Measurements from ENCODE around the gene CEBPA.

The CEBPA gene

DNA sequence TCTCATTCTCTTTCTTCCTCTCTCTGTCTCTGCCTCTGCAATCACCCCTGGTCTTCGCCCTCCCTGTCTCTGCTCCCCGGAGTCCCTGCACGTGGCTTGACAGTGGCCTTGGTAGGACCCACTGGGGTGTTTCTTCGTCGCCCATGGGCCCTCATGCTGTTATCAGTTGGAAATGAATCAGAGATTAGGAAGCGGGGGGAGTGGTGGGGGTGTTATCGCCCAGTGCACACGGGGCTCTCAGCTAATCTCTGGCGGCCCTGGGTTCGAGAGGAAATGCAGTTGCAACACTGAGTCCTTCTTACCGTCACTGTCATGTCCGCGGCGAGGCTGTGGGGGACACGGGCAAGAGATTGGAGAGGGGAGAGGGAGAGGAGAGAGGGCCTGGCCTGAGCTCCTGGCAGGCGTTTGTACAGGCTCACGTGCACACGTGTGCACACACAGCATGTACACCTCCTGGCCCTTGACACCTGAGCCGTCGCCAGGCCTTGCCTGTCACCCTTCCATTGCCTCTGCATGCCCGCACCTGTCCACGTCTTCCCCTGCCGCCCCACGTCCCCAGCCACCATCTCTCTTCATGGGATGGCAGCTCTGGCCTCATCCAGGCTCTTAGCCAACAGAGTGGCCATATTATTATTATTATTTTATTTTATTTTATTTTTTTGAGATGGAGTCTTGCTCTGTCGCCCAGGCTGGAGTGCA, 38.9 kb downstream of the CEBPA start:
- Histone ChIP-seq H4K91ac (ENCODE audit: low read length) (no peak overlapping the region), H4K8ac (ENCODE audit: low read length) (no peak overlapping the region), H3K9me3 (ENCODE audit: control insufficient read depth, low read length) (no peaks in the 10 kb centered on the region), H3K36me3 (ENCODE audit: control insufficient read depth in 1 of 2, insufficient read depth in 2 of 2, low read depth in 1 of 2, low read length in 2 of 2) (no peaks in the 10 kb centered on the region), H3K79me1 (replicated peaks; ENCODE audit: low read length, poor library complexity, severe bottlenecking) (no peaks in the 10 kb centered on the region), H3K23ac (ENCODE audit: low read length in 2 of 2) (no peak overlapping the region), H2BK15ac (ENCODE audit: low read depth, poor library complexity, severe bottlenecking) (no peak overlapping the region), H3K9ac (ENCODE audit: low read length) (no peak overlapping the region), H2BK120ac (ENCODE audit: low read depth, low read length) (no peak overlapping the region), H3K27me3 (ENCODE audit: control insufficient read depth in 1 of 2, insufficient read depth in 1 of 2, low read length in 2 of 2) (peaks cover 0 to 12% of the 10 kb centered on the region in 2 experiments), H3K27ac (ENCODE audit: low read length, poor library complexity, severe bottlenecking) (no peak overlapping the region), H2BK5ac (ENCODE audit: low read depth, low read length, poor library complexity, severe bottlenecking) (no peak overlapping the region), H2AK5ac (ENCODE audit: low read length, severe bottlenecking) (no peak overlapping the region), H3K4me2 (ENCODE audit: low read length, poor library complexity, severe bottlenecking) (no peak overlapping the region), H3K14ac (ENCODE audit: low read length in 2 of 2) (no peak overlapping the region), H3K4me1 (ENCODE audit: control insufficient read depth, insufficient read depth, low read depth, low read length) (peaks cover 7% of the 10 kb centered on the region), H3K4ac (ENCODE audit: low read depth in 1 of 2, low read length in 2 of 2) (no peak overlapping the region), H3K4me3 (ENCODE audit: insufficient read depth in 1 of 2, low read depth in 1 of 2, low read length in 2 of 2) (no peak overlapping the region), H3K18ac (ENCODE audit: low read depth in 1 of 2, low read length in 2 of 2) (no peak overlapping the region), H2AFZ (ENCODE audit: low read depth, low read length) (no peak overlapping the region), H2BK12ac (ENCODE audit: low read length in 2 of 2) (no peak overlapping the region)
- DNase-seq: no peak
- 83% methylated on average over 23 of the region's 25 CpGs for WGBS

DNA sequence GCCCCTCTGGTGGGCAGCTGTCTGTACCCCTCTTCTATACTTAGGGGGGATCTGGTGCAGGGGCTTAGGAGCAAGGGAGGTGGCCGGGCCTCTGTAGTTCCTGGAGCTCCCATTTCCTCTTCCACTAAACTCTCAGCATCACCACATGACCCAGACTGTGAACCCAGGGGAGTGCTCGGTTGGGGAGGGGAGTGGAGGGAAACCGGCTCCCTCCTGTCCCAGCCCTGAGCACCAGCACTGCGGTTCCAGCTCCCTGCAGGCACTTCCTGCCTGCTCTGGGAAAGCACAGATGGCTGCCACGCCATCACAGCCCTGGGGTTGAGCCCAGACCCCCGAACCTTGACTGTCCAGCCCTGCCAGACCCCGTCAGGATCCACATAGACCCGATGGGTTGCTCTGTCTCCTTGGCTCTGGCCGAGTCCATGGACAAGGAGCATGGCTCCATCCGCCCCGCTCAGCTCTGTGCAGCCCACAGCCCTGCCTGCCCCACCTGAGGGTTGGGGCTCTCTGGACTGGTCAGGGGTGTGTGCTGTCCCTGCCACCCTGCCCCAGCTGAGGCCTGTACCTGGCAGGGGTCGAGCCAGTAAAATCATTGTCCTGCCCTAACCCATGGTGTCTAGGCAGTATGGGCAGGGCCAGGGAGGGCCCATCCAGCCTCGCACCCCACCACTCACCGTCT, 40.7 kb downstream of the CEBPA start:
- peaks cover 7% of the 10 kb centered on the region for H3K4me1 ChIP-seq (ENCODE audit: control insufficient read depth, insufficient read depth, low read depth, low read length)
- no peaks in the 10 kb centered on the region for H3K36me3 ChIP-seq (ENCODE audit: control insufficient read depth in 1 of 2, insufficient read depth in 2 of 2, low read depth in 1 of 2, low read length in 2 of 2)
- H3K79me1 ChIP-seq (replicated peaks; ENCODE audit: low read length, poor library complexity, severe bottlenecking): no peaks in the 10 kb centered on the region
- no peak overlapping the region for H2BK15ac ChIP-seq (ENCODE audit: low read depth, poor library complexity, severe bottlenecking)
- no peak overlapping the region for H3K4me3 ChIP-seq (ENCODE audit: insufficient read depth in 1 of 2, low read depth in 1 of 2, low read length in 2 of 2)
- H3K14ac ChIP-seq (ENCODE audit: low read length in 2 of 2): no peak overlapping the region
- no peak overlapping the region for H3K27ac ChIP-seq (ENCODE audit: low read length, poor library complexity, severe bottlenecking)
- H3K9me3 ChIP-seq (ENCODE audit: control insufficient read depth, low read length): peaks cover 5% of the 10 kb centered on the region
- no peak overlapping the region for H3K18ac ChIP-seq (ENCODE audit: low read depth in 1 of 2, low read length in 2 of 2)
- WGBS: 60% methylated on average over 13 of the region's 14 CpGs
- DNase-seq: no peak
- no peak overlapping the region for H4K8ac ChIP-seq (ENCODE audit: low read length)
- no peak overlapping the region for H2BK120ac ChIP-seq (ENCODE audit: low read depth, low read length)
- H3K9ac ChIP-seq (ENCODE audit: low read length): no peak overlapping the region
- no peak overlapping the region for H3K4me2 ChIP-seq (ENCODE audit: low read length, poor library complexity, severe bottlenecking)
- no peak overlapping the region for H4K91ac ChIP-seq (ENCODE audit: low read length)
- H3K4ac ChIP-seq (ENCODE audit: low read depth in 1 of 2, low read length in 2 of 2): no peak overlapping the region
- no peak overlapping the region for H2BK12ac ChIP-seq (ENCODE audit: low read length in 2 of 2)
- no peak overlapping the region for H2BK5ac ChIP-seq (ENCODE audit: low read depth, low read length, poor library complexity, severe bottlenecking)
- H2AK5ac ChIP-seq (ENCODE audit: low read length, severe bottlenecking): no peak overlapping the region
- H3K23ac ChIP-seq (ENCODE audit: low read length in 2 of 2): no peak overlapping the region
- peaks cover 0 to 12% of the 10 kb centered on the region in 2 experiments for H3K27me3 ChIP-seq (ENCODE audit: control insufficient read depth in 1 of 2, insufficient read depth in 1 of 2, low read length in 2 of 2)
- no peak overlapping the region for H2AFZ ChIP-seq (ENCODE audit: low read depth, low read length)

- H3K27ac ChIP-seq (ENCODE audit: low read length, poor library complexity, severe bottlenecking): no peak overlapping the region
- H4K8ac ChIP-seq (ENCODE audit: low read length): no peak overlapping the region
- H3K9ac ChIP-seq (ENCODE audit: low read length): no peak overlapping the region
- H2BK5ac ChIP-seq (ENCODE audit: low read depth, low read length, poor library complexity, severe bottlenecking): no peak overlapping the region
- no peak overlapping the region for H3K23ac ChIP-seq (ENCODE audit: low read length in 2 of 2)
- no peak overlapping the region for H2BK120ac ChIP-seq (ENCODE audit: low read depth, low read length)
- no peak overlapping the region for H2AFZ ChIP-seq (ENCODE audit: low read depth, low read length)
- peak overlapping the region; percentile 48 for H2BK15ac ChIP-seq (ENCODE audit: low read depth, poor library complexity, severe bottlenecking)
- DNase-seq: no peak
- 77% methylated on average over 24 of the region's 24 CpGs for WGBS
- H3K79me1 ChIP-seq (replicated peaks; ENCODE audit: low read length, poor library complexity, severe bottlenecking): no peaks in the 10 kb centered on the region
- H3K27me3 ChIP-seq (ENCODE audit: control insufficient read depth in 1 of 2, insufficient read depth in 1 of 2, low read length in 2 of 2): peaks cover 0 to 12% of the 10 kb centered on the region in 2 experiments
- H3K4me1 ChIP-seq (ENCODE audit: control insufficient read depth, insufficient read depth, low read depth, low read length): peaks cover 7% of the 10 kb centered on the region
- H2BK12ac ChIP-seq (ENCODE audit: low read length in 2 of 2): no peak overlapping the region
- peaks cover 5% of the 10 kb centered on the region for H3K9me3 ChIP-seq (ENCODE audit: control insufficient read depth, low read length)
- no peak overlapping the region for H3K18ac ChIP-seq (ENCODE audit: low read depth in 1 of 2, low read length in 2 of 2)
- no peak overlapping the region for H3K4me3 ChIP-seq (ENCODE audit: insufficient read depth in 1 of 2, low read depth in 1 of 2, low read length in 2 of 2)
- H3K36me3 ChIP-seq (ENCODE audit: control insufficient read depth in 1 of 2, insufficient read depth in 2 of 2, low read depth in 1 of 2, low read length in 2 of 2): no peaks in the 10 kb centered on the region
- no peak overlapping the region for H3K4me2 ChIP-seq (ENCODE audit: low read length, poor library complexity, severe bottlenecking)
- peak overlapping the region; percentile 23 for H4K91ac ChIP-seq (ENCODE audit: low read length)
- no peak overlapping the region for H3K14ac ChIP-seq (ENCODE audit: low read length in 2 of 2)
- H3K4ac ChIP-seq (ENCODE audit: low read depth in 1 of 2, low read length in 2 of 2): no peak overlapping the region
- no peak overlapping the region for H2AK5ac ChIP-seq (ENCODE audit: low read length, severe bottlenecking)
Observed at GRCh38 chr19:33260628-33261418, 41.5 kb downstream of the CEBPA start.

GRCh38 chr19:33259539-33259938, 42.8 kb downstream of the CEBPA start:
- Histone ChIP-seq H2BK12ac (ENCODE audit: low read length in 2 of 2) (no peak overlapping the region), H3K4ac (ENCODE audit: low read depth in 1 of 2, low read length in 2 of 2) (no peak overlapping the region), H2BK5ac (ENCODE audit: low read depth, low read length, poor library complexity, severe bottlenecking) (no peak overlapping the region), H3K27me3 (ENCODE audit: control insufficient read depth in 1 of 2, insufficient read depth in 1 of 2, low read length in 2 of 2) (peaks cover 0 to 17% of the 10 kb centered on the region in 2 experiments), H2BK15ac (ENCODE audit: low read depth, poor library complexity, severe bottlenecking) (no peak overlapping the region), H3K36me3 (ENCODE audit: control insufficient read depth in 1 of 2, insufficient read depth in 2 of 2, low read depth in 1 of 2, low read length in 2 of 2) (no peaks in the 10 kb centered on the region), H3K4me3 (ENCODE audit: insufficient read depth in 1 of 2, low read depth in 1 of 2, low read length in 2 of 2) (no peak overlapping the region), H4K91ac (ENCODE audit: low read length) (no peak overlapping the region), H3K4me1 (ENCODE audit: control insufficient read depth, insufficient read depth, low read depth, low read length) (peaks cover 7% of the 10 kb centered on the region), H2AK5ac (ENCODE audit: low read length, severe bottlenecking) (no peak overlapping the region), H3K4me2 (ENCODE audit: low read length, poor library complexity, severe bottlenecking) (no peak overlapping the region), H4K8ac (ENCODE audit: low read length) (no peak overlapping the region), H3K79me1 (replicated peaks; ENCODE audit: low read length, poor library complexity, severe bottlenecking) (no peaks in the 10 kb centered on the region), H2AFZ (ENCODE audit: low read depth, low read length) (no peak overlapping the region), H3K14ac (ENCODE audit: low read length in 2 of 2) (no peak overlapping the region), H3K9ac (ENCODE audit: low read length) (no peak overlapping the region), H3K23ac (ENCODE audit: low read length in 2 of 2) (no peak overlapping the region), H3K18ac (ENCODE audit: low read depth in 1 of 2, low read length in 2 of 2) (no peak overlapping the region), H3K27ac (ENCODE audit: low read length, poor library complexity, severe bottlenecking) (no peak overlapping the region), H2BK120ac (ENCODE audit: low read depth, low read length) (no peak overlapping the region), H3K9me3 (ENCODE audit: control insufficient read depth, low read length) (peaks cover 5% of the 10 kb centered on the region)
- no peak for DNase-seq
- 75% methylated on average over 6 of the region's 6 CpGs for WGBS
